ENCODE results near the gene ART3.

DNA sequence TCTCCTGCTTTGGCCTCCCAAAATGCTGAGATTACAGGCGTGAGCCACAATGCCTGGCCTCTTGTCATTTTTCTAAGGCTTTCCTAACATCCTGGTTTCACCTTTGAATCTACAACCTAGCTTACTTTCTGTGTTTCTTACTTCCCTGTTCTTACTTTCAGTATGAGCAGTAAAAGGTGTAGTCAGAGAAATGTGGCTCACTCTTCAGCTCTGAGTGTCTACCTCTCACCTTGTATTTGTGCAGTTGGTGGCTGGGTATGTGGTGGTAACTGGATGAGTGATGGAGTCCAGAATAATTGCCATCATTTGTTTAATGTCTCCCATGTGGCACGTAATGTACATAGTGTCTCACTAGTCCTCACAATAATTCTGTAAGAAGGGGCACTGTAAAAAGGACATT lies 19.5 kb upstream of the ART3 start:
- TF ChIP-seq, protein P1, sequence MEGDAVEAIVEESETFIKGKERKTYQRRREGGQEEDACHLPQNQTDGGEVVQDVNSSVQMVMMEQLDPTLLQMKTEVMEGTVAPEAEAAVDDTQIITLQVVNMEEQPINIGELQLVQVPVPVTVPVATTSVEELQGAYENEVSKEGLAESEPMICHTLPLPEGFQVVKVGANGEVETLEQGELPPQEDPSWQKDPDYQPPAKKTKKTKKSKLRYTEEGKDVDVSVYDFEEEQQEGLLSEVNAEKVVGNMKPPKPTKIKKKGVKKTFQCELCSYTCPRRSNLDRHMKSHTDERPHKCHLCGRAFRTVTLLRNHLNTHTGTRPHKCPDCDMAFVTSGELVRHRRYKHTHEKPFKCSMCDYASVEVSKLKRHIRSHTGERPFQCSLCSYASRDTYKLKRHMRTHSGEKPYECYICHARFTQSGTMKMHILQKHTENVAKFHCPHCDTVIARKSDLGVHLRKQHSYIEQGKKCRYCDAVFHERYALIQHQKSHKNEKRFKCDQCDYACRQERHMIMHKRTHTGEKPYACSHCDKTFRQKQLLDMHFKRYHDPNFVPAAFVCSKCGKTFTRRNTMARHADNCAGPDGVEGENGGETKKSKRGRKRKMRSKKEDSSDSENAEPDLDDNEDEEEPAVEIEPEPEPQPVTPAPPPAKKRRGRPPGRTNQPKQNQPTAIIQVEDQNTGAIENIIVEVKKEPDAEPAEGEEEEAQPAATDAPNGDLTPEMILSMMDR (IDR thresholded peaks at IDR 0.05; ENCODE audit: poor library complexity, severe bottlenecking), result no peak
- TF ChIP-seq MXI1 (conservative IDR thresholded peaks at IDR 0.05; ENCODE audit: poor library complexity, severe bottlenecking), result no peak
- no peak for TF ChIP-seq EP300 (conservative IDR thresholded peaks at IDR 0.05; ENCODE audit: poor library complexity, severe bottlenecking)

Data from neural cell (in vitro differentiated cells).